Liver (tissue), 9 donors: ENCODE data around the gene TMEFF1. TPM values are rescaled to one million over a fixed set of nuclear protein-coding genes. Genes with fewer than 3 reads are reported as not detected.
A peak's percentile ranks its signal among the peaks of the same experiment; 100 is the strongest.

ENCODE experiments used
- DNase-seq: peaks from one replicate; pipeline ENCODE4 v3.0.0-alpha.2; 2017; ENCODE audit warnings: low spot score
- H3K27ac ChIP-seq, 2 donors: one replicate each; pipeline ENCODE4 v1.7.0; 2013; ENCODE audit warnings: inconsistent platforms in 2 of 2, low read length in 2 of 2, control low read depth in 1 of 2, low read depth in 1 of 2, mild to moderate bottlenecking in 1 of 2
- H3K27me3 ChIP-seq, 4 donors: one replicate each; pipeline versions ENCODE4 v1.6.1 to v1.7.0; 2013; ENCODE audit warnings: low read length in 3 of 4, inconsistent platforms in 1 of 4, mild to moderate bottlenecking in 1 of 4, moderate library complexity in 1 of 4; ENCODE audit not compliant: control insufficient read depth in 4 of 4, insufficient read depth in 4 of 4
- H3K36me3 ChIP-seq, 4 donors: one replicate each; pipeline versions ENCODE4 v1.6.1 to v1.7.0; 2013; ENCODE audit warnings: low read length in 3 of 4, mild to moderate bottlenecking in 3 of 4, low read depth in 1 of 4, moderate library complexity in 1 of 4; ENCODE audit not compliant: control insufficient read depth in 4 of 4, insufficient read depth in 3 of 4
- H3K4me1 ChIP-seq, 4 donors: one replicate each; pipeline versions ENCODE4 v1.6.1 to v1.7.0; 2013; ENCODE audit warnings: low read length in 3 of 4, mild to moderate bottlenecking in 3 of 4, moderate library complexity in 1 of 4; ENCODE audit not compliant: control insufficient read depth in 4 of 4, insufficient read depth in 4 of 4
- H3K4me3 ChIP-seq, 3 donors: one replicate each; pipeline versions ENCODE4 v1.6.1 to v1.7.0; 2013; ENCODE audit warnings: low read length in 3 of 3, control low read depth in 1 of 3, low read depth in 1 of 3, mild to moderate bottlenecking in 1 of 3
- H3K9ac ChIP-seq, 2 donors: one replicate each; pipeline ENCODE4 v1.7.0; 2013; ENCODE audit warnings: low read length in 2 of 2, mild to moderate bottlenecking in 2 of 2, moderate library complexity in 2 of 2, control low read depth in 1 of 2, low read depth in 1 of 2
- H3K9me3 ChIP-seq, 4 donors: one replicate each; pipeline versions ENCODE4 v1.6.1 to v1.7.0; 2013; ENCODE audit warnings: low read length in 3 of 4; ENCODE audit not compliant: control insufficient read depth in 4 of 4
- EGR1 ChIP-seq, 2 donors: IDR thresholded peaks; 2 replicates each; pipeline ENCODE4 v1.6.1; 2016 to 2018; ENCODE audit warnings: antibody characterized with exemption in 2 of 2, low read depth in 2 of 2
- FOXA1 ChIP-seq: IDR thresholded peaks from 2 replicates; pipeline ENCODE4 v1.6.1; 2016; ENCODE audit warnings: antibody characterized with exemption
- FOXA2 ChIP-seq: IDR thresholded peaks from 2 replicates; pipeline ENCODE4 v1.6.1; 2016; ENCODE audit warnings: antibody characterized with exemption
- GABPA ChIP-seq, 2 donors: IDR thresholded peaks in 1 of 2; conservative IDR thresholded peaks in 1 of 2; 2 replicates each; pipeline ENCODE4 v1.6.1; 2016; ENCODE audit warnings: antibody characterized with exemption in 2 of 2, mild to moderate bottlenecking in 1 of 2, moderate library complexity in 1 of 2
- HNF4A ChIP-seq, 2 donors: conservative IDR thresholded peaks; 2 replicates each; pipeline ENCODE4 v1.6.1; 2016; ENCODE audit warnings: antibody characterized with exemption in 2 of 2, mild to moderate bottlenecking in 2 of 2
- HNF4G ChIP-seq: IDR thresholded peaks from 2 replicates; pipeline ENCODE4 v1.6.1; 2016; ENCODE audit warnings: antibody characterized with exemption
- JUND ChIP-seq, 2 donors: IDR thresholded peaks; 2 replicates each; pipeline ENCODE4 v1.6.1; 2016; ENCODE audit warnings: antibody characterized with exemption in 2 of 2
- NR2F2 ChIP-seq: IDR thresholded peaks from 2 replicates; pipeline ENCODE4 v1.6.1; 2016; ENCODE audit warnings: antibody characterized with exemption
- RAD21 ChIP-seq, 2 donors: IDR thresholded peaks; 2 replicates each; pipeline ENCODE4 v1.6.1; 2016; ENCODE audit warnings: antibody characterized with exemption in 2 of 2, mild to moderate bottlenecking in 2 of 2
- RXRA ChIP-seq, 2 donors: IDR thresholded peaks; 2 replicates each; pipeline ENCODE4 v1.6.1; 2017 to 2018; ENCODE audit warnings: antibody characterized with exemption in 2 of 2, mild to moderate bottlenecking in 1 of 2
- SP1 ChIP-seq: IDR thresholded peaks from 2 replicates; pipeline ENCODE4 v1.6.1; 2018; ENCODE audit warnings: antibody characterized with exemption, mild to moderate bottlenecking
- TAF1 ChIP-seq: conservative IDR thresholded peaks from 2 replicates; pipeline ENCODE4 v1.6.1; 2016; ENCODE audit warnings: antibody characterized with exemption, mild to moderate bottlenecking
- YY1 ChIP-seq: IDR thresholded peaks from 2 replicates; pipeline ENCODE4 v1.6.1; 2016; ENCODE audit warnings: antibody characterized with exemption, mild to moderate bottlenecking
- WGBS: extraction: QIAGEN DNeasy Blood & Tissue Kit; methylation state at CpG from one replicate; pipeline ENCODE4 v1.1.7; 2013; 5-methylcytosine and 5-hydroxymethylcytosine counted together
- polyA plus RNA-seq, 2 donors: library from polyadenylated mRNA; stranded (reverse) in 1 of 2; unstranded in 1 of 2; fragments of 200-250 nt in 1 of 2; fragments of >200 nt in 1 of 2; fragmentation: Nextera tagmentation in 1 of 2; extraction: Ambion mirVana in 1 of 2; gene quantifications; one replicate each; pipeline versions ENCODE4 v1.2.1 to v1.2.3, GENCODE V29; 2013 to 2015
- total RNA-seq, 2 donors: library from RNA; depleted of rRNA; stranded (reverse); fragments of >200 nt; gene quantifications; one replicate each; pipeline ENCODE4 v1.2.3, GENCODE V29; 2014
- TF ChIP-seq, protein P1 (sequence below): fragments of 150-350 bp; IDR thresholded peaks from 2 replicates; pipeline ENCODE4 v1.5.1; 2017; ENCODE audit warnings: improper control_type of control experiment, low read depth, low read length; ENCODE audit not compliant: missing input control
- TF ChIP-seq, protein P2 (sequence below): IDR thresholded peaks from 2 replicates; pipeline ENCODE4 v1.6.1; 2016; ENCODE audit warnings: antibody characterized with exemption
- TF ChIP-seq, protein P3 (sequence below): IDR thresholded peaks from 2 replicates; pipeline ENCODE4 v1.6.1; 2016; ENCODE audit warnings: antibody characterized with exemption
- TF ChIP-seq, protein P4 (sequence below): IDR thresholded peaks from 2 replicates; pipeline ENCODE4 v1.6.1; 2016; ENCODE audit warnings: antibody characterized with exemption, mild to moderate bottlenecking
- TF ChIP-seq, protein P5 (sequence below): IDR thresholded peaks from 2 replicates; pipeline ENCODE4 v1.6.1; 2016; ENCODE audit warnings: antibody characterized with exemption
- donor health status: healthy.
- donor health status: healthy.
- donor health status: healthy.
- donor health status: healthy.
- donor health status: healthy.

TMEFF1 gene
- total and polyA plus RNA-seq, 4 donors = not detected

DNA sequence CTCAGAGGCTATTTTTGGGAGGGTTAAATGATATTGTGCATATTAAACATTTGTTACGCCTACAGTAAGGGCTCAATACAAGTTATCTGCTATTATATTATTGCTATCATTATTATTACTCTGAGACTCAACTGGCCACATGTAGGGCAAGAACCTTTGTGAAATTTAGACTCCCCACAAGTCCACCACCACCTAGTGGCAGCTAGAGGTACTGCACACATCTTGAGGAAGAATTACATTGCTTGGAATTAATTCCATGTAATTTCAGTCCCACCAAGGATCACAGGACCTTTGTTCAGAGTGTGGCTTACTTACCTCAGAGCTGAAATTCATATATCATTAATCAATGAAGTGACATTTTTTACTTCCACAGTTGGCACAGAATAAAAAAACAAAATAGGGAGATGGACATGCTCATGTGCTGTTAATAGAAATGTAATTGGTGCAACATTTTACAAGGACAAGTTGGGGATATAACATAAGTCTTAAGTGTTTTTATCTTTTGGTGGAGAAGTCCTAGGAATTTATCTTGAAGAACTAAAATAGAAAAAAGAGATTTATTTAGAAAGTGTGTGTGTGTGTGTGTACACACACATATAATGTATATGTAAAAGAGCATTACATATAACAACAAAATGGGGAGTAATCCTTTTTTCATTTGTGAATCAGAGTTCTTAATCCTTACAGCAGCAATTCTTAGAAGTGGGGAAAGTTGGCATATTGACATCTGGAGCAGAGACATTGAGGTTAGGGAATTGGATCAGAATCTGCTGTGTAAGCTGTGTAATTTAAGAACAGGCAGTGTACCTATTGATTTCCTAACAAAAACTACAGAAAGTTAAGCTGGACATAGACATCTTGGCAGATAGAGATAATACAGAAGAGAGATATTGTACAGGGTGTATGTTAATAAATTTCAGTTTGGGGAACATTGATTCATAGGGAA is 34.8 kb upstream of the TMEFF1 start:
- Histone ChIP-seq H3K4me1 (peaks cover 2 to 14% (median 8%) of the 10 kb centered on the region in 4 donors), H3K4me3 (no peak overlapping the region), H3K9ac (no peak overlapping the region), H3K36me3 (peaks cover 0 to 1% (median 0%) of the 10 kb centered on the region in 4 donors), H3K27ac (no peak overlapping the region), H3K9me3 (no peaks in the 10 kb centered on the region), H3K27me3 (no peaks in the 10 kb centered on the region)
- peak; percentile 71 for DNase-seq
- no peak for TF ChIP-seq SP1
- no peak for TF ChIP-seq NR2F2
- TF ChIP-seq EGR1 (IDR thresholded peaks at IDR 0.05; ENCODE audit: low read depth in 2 of 2) = no peak
- no peak for TF ChIP-seq YY1
- no peak for TF ChIP-seq HNF4A (conservative IDR thresholded peaks at IDR 0.05)
- TF ChIP-seq FOXA1 = no peak
- no peak for TF ChIP-seq RXRA (IDR thresholded peaks at IDR 0.05)
- TF ChIP-seq, protein P1, sequence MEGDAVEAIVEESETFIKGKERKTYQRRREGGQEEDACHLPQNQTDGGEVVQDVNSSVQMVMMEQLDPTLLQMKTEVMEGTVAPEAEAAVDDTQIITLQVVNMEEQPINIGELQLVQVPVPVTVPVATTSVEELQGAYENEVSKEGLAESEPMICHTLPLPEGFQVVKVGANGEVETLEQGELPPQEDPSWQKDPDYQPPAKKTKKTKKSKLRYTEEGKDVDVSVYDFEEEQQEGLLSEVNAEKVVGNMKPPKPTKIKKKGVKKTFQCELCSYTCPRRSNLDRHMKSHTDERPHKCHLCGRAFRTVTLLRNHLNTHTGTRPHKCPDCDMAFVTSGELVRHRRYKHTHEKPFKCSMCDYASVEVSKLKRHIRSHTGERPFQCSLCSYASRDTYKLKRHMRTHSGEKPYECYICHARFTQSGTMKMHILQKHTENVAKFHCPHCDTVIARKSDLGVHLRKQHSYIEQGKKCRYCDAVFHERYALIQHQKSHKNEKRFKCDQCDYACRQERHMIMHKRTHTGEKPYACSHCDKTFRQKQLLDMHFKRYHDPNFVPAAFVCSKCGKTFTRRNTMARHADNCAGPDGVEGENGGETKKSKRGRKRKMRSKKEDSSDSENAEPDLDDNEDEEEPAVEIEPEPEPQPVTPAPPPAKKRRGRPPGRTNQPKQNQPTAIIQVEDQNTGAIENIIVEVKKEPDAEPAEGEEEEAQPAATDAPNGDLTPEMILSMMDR = peak; percentile 85
- peak; percentile 75 to 86 for TF ChIP-seq RAD21 (IDR thresholded peaks at IDR 0.05)
- TF ChIP-seq, protein P2, sequence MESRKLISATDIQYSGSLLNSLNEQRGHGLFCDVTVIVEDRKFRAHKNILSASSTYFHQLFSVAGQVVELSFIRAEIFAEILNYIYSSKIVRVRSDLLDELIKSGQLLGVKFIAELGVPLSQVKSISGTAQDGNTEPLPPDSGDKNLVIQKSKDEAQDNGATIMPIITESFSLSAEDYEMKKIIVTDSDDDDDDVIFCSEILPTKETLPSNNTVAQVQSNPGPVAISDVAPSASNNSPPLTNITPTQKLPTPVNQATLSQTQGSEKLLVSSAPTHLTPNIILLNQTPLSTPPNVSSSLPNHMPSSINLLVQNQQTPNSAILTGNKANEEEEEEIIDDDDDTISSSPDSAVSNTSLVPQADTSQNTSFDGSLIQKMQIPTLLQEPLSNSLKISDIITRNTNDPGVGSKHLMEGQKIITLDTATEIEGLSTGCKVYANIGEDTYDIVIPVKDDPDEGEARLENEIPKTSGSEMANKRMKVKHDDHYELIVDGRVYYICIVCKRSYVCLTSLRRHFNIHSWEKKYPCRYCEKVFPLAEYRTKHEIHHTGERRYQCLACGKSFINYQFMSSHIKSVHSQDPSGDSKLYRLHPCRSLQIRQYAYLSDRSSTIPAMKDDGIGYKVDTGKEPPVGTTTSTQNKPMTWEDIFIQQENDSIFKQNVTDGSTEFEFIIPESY = no peak
- WGBS = 84% methylated on average over 1 of the region's 1 CpG

DNA sequence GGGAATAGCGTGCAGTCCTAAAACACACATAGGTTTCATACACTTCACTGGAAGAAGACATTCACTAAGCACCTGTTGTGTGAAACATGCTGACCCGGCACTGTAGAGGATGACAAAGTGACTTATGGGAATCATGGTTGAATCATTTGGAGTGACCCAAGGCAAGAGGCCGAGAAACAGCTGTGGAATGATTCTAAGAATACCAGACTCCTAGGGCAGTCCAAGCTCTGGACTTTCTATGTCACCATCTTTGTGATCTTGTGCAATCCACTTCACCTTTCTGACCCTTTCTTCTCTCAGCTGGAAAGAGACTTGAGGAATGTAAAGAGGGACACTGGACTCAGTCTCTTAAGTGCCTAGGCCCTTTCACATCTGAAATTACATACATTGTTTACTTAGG is 32.9 kb upstream of the TMEFF1 start:
- WGBS = 78% methylated on average over 3 of the region's 3 CpGs
- no peaks in the 10 kb centered on the region for H3K27me3 ChIP-seq
- H3K27ac ChIP-seq = no peak overlapping the region
- TF ChIP-seq FOXA1 (no peak), SP1 (no peak), GABPA (IDR thresholded peaks at IDR 0.05 in 1 of 2, conservative IDR thresholded peaks at IDR 0.05 in 1 of 2) (no peak), YY1 (no peak), FOXA2 (no peak), TAF1 (no peak), HNF4A (conservative IDR thresholded peaks at IDR 0.05) (no peak), RAD21 (IDR thresholded peaks at IDR 0.05) (no peak), EGR1 (IDR thresholded peaks at IDR 0.05; ENCODE audit: low read depth in 2 of 2) (no peak), JUND (IDR thresholded peaks at IDR 0.05) (no peak), HNF4G (no peak), NR2F2 (no peak), RXRA (IDR thresholded peaks at IDR 0.05) (no peak)
- TF ChIP-seq, protein P3, sequence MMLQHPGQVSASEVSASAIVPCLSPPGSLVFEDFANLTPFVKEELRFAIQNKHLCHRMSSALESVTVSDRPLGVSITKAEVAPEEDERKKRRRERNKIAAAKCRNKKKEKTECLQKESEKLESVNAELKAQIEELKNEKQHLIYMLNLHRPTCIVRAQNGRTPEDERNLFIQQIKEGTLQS = no peak
- TF ChIP-seq, protein P2 = no peak
- TF ChIP-seq, protein P1 = no peak
- TF ChIP-seq, protein P4, sequence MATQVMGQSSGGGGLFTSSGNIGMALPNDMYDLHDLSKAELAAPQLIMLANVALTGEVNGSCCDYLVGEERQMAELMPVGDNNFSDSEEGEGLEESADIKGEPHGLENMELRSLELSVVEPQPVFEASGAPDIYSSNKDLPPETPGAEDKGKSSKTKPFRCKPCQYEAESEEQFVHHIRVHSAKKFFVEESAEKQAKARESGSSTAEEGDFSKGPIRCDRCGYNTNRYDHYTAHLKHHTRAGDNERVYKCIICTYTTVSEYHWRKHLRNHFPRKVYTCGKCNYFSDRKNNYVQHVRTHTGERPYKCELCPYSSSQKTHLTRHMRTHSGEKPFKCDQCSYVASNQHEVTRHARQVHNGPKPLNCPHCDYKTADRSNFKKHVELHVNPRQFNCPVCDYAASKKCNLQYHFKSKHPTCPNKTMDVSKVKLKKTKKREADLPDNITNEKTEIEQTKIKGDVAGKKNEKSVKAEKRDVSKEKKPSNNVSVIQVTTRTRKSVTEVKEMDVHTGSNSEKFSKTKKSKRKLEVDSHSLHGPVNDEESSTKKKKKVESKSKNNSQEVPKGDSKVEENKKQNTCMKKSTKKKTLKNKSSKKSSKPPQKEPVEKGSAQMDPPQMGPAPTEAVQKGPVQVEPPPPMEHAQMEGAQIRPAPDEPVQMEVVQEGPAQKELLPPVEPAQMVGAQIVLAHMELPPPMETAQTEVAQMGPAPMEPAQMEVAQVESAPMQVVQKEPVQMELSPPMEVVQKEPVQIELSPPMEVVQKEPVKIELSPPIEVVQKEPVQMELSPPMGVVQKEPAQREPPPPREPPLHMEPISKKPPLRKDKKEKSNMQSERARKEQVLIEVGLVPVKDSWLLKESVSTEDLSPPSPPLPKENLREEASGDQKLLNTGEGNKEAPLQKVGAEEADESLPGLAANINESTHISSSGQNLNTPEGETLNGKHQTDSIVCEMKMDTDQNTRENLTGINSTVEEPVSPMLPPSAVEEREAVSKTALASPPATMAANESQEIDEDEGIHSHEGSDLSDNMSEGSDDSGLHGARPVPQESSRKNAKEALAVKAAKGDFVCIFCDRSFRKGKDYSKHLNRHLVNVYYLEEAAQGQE = no peak
- TF ChIP-seq, protein P5, sequence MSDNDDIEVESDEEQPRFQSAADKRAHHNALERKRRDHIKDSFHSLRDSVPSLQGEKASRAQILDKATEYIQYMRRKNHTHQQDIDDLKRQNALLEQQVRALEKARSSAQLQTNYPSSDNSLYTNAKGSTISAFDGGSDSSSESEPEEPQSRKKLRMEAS = no peak
- no peaks in the 10 kb centered on the region for H3K9me3 ChIP-seq
- H3K9ac ChIP-seq = no peak overlapping the region
- H3K4me3 ChIP-seq = no peak overlapping the region
- H3K36me3 ChIP-seq = peaks cover 0 to 1% (median 0%) of the 10 kb centered on the region in 4 donors
- no peak for DNase-seq
- H3K4me1 ChIP-seq = peaks cover 8 to 26% (median 18%) of the 10 kb centered on the region in 4 donors
